ENCODE results near the gene LMOD3.

LMOD3 gene

DNA sequence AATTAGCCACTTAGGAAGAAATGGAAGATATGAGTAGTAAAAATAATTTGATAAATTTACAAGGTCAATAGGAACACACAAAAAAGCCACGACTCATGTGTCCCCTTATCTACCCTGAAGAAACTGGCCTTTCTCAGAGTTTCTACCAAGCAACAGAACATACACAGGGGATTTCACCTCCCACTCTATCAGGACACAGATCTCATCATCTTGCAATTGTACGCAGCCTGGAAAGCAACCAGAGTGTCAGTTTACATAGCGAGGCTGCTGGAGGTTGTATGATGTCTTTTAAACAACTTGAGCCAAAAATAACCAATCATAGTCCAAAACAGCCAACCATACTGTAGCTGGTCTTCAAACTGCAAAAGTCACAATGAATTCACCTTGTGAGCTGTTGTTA, 19.7 kb upstream of the LMOD3 start:
- TF ChIP-seq, protein P1, sequence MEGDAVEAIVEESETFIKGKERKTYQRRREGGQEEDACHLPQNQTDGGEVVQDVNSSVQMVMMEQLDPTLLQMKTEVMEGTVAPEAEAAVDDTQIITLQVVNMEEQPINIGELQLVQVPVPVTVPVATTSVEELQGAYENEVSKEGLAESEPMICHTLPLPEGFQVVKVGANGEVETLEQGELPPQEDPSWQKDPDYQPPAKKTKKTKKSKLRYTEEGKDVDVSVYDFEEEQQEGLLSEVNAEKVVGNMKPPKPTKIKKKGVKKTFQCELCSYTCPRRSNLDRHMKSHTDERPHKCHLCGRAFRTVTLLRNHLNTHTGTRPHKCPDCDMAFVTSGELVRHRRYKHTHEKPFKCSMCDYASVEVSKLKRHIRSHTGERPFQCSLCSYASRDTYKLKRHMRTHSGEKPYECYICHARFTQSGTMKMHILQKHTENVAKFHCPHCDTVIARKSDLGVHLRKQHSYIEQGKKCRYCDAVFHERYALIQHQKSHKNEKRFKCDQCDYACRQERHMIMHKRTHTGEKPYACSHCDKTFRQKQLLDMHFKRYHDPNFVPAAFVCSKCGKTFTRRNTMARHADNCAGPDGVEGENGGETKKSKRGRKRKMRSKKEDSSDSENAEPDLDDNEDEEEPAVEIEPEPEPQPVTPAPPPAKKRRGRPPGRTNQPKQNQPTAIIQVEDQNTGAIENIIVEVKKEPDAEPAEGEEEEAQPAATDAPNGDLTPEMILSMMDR (IDR thresholded peaks at IDR 0.05; ENCODE audit: low read depth, low read length): no peak
- no peak for DNase-seq (ENCODE audit: extremely low read depth, low read depth)

DNA sequence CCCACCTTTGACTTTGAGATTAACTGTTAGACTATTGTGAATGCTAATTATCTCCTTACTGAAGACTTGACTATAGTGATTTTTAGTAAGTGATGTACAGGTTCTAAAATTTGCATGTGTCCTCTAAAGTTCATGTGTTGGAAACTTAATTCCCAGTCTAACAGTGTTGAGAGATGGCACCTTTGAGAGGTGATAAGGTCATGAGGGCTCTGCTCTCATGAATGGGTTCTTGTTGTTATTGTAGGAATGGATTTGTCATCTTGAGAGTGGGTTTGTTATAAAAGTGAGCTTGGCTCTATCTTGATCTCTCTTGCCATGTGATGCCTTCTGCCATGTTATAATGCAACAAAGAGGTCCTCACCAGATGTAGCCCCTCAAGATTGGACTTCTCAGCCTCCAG, 18.9 kb upstream of the LMOD3 start:
- DNase-seq (ENCODE audit: extremely low read depth, low read depth): no peak
- TF ChIP-seq, protein P1 (IDR thresholded peaks at IDR 0.05; ENCODE audit: low read depth, low read length): no peak

DNA sequence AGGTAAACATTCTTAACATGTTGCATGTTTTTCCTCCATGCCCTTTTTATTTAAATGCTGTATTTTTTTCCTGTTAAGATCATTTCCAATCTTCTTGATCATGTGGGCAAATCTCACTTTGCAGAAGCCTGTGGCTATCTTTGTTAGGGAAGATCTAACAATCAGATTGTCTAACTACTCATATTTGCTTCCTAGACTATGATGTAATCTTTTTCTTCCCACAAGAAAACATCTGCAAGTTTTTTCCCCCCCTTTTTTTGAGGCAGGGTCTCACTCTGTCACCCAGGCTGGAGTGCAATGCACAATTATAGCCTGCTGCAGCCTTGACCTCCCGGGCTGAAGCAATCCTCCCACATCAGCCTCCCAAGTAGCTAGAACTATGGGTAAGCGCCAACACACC, 15.0 kb upstream of the LMOD3 start:
- TF ChIP-seq, protein P1 (IDR thresholded peaks at IDR 0.05; ENCODE audit: low read depth, low read length): no peak
- no peak for DNase-seq (ENCODE audit: extremely low read depth, low read depth)

DNA sequence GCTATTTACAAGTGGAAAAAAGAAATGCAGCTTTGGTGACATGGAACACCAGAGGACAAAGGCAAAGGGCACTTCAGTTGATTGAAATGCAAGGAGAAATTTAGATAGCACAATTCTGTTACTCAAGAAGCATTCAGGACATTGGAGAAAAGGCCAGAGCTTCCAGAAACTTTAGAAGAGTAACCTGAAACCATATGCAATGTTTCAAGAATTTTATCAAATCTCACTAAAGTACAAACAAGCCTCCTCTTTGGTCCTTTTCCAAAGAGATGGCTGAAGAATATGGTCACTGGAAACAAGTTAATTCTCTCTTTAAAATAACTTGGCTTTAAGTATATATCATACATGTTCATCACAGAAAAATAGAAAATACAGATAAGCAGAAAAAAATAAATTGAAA, 14.6 kb upstream of the LMOD3 start:
- DNase-seq (ENCODE audit: extremely low read depth, low read depth): no peak
- TF ChIP-seq, protein P1 (IDR thresholded peaks at IDR 0.05; ENCODE audit: low read depth, low read length): no peak

DNA sequence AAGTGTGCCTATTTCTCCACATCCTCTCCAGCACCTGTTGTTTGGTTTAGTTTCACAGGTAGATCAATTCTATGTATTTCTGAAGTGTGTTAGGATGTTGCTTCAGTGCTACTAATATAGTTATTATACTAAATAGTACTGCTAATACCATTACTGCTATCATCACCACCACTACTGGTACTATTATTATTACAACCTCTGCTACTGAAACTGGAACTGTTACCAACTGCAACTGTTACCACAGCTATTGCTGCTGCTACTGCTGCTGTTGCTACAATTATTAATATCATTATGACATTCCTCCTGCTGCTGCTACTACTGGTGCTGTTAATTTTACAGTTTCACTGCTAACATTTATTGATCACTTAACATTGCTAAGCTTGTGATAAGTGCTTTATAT, 8.3 kb upstream of the LMOD3 start:
- no peak for DNase-seq (ENCODE audit: extremely low read depth, low read depth)
- TF ChIP-seq, protein P1 (IDR thresholded peaks at IDR 0.05; ENCODE audit: low read depth, low read length): no peak

DNA sequence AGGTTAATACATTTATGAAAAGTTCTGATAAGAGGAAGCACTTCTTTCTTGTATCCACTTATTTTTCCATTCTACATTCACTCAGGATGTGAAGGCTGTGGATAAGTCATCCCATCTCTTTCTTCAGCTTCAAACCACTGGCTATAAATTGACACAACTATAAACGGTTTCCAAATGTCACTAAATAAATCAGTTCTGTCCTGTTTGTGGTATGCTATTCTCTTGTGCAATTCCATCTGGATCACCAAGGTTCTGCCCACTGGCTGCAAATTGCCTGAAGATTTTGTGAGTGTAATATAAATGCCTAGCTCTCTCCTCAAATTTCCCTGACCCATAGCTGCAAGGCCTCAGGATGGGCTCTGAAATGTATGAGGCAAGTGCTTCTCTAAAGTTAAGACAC, 7.1 kb upstream of the LMOD3 start:
- DNase-seq (ENCODE audit: extremely low read depth, low read depth): no peak
- TF ChIP-seq, protein P1 (IDR thresholded peaks at IDR 0.05; ENCODE audit: low read depth, low read length): no peak

DNA sequence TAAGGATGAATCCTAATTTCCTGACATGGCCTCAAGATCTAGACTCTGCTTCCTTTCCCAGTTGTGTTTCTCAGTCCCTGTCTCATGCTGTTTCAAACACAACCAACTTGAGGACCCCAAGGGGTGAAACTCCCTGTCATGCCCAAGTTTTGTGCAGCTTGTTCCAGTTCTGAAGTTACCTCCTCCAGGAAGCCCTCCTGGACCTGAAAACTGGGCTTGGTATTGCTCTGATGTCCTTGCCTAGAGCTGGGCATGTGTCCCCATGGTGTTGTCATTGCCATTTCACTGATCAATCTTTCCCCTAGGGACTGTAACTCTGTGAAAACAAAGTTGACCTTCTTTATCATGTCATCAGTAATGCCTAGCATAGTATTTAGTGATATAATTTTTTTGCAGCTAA, 6.1 kb upstream of the LMOD3 start:
- TF ChIP-seq, protein P1 (IDR thresholded peaks at IDR 0.05; ENCODE audit: low read depth, low read length): no peak
- no peak for DNase-seq (ENCODE audit: extremely low read depth, low read depth)
